GM19239 (cell line): ENCODE measurements around the gene CD300LF.

Experiments used
- DNase-seq: peaks from one replicate; pipeline ENCODE4 v3.0.0; 2011; ENCODE audit warnings: low spot score; ENCODE audit not compliant: insufficient read length
- FAIRE-seq: peaks from 2 replicates; lab custom pipeline; 2011; peaks lifted over from hg19 to GRCh38; lab: Jason Lieb, UNC

The CD300LF gene

DNA sequence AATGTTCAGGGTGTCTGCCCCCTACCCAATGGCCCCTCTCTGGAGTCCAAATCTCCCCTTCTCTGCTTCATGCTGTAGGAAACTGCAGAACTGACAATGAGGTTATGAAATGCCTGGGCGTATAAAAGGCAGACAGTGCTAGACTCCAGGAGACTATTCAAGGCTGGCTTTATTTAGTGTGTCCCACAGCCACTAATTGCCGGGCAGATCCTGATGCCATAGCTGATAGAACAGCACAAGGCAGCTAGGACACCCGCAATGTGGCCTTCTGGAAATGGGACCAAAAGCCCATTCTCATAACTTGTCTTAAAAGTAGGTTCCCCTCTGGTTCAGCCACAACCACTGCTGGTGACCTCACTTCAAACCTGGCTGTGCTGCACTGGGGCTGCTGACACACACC is 60.7 kb downstream of the CD300LF start:
- FAIRE-seq: no peak
- DNase-seq: no peak

DNA sequence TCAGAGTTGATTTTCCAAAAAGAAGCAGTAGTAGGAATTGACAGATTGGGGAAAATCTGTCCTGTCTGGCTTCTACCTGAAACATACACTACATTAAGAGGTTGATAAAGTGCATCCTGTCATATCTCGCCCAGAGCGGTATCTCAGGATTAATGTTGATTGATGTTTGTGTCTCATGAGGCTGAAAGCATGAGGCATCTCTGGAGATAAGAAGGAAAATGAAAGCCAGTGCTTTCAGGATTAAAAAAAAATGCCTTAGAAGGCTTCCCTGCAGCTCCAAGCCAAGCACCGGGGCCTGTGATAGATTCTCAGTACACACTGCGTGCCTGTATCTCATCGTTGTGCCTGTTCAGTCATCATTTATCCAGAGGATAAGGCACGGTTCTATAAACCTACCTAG is 62.8 kb downstream of the CD300LF start:
- no peak for FAIRE-seq
- DNase-seq: no peak

DNA sequence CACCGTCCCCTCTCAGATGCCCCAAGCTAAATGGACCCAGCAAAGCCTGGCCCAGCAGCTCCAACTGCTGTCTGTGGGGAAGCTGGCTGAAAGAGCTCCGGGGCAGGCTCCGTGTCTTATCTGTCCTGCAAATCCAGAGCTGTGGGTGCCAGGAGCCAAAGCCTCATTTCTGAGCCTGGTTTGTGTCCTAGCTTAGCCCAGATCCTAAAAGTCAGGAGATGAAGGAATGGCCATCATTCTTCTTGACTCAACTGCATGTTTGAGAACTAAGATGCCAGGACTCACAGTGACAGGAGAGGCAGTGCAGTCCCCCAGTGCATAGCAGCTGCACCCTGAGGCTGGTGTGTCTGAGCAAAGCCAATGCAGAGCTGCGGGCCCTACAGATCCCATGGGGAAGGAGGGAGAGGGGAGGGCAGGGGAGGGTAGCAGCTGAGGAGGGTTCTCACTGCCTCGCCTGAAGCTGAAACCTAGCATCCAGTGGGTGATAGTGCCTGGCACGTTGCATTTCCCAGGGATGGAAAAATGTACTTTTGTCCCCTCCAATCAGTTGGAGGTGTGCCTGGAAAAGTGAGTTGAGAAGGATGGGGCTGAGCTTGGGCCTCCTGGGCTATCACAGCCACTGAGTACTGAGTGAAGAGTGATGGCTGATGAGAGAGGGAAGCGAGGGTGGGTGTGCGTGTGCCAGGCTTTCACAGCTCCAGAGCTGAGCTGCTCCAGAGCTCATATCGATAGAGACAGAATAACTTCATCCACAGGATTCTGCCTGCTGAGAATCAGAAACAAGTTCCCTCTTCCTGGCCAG is 64.7 kb downstream of the CD300LF start:
- no peak for DNase-seq
- no peak for FAIRE-seq

DNA sequence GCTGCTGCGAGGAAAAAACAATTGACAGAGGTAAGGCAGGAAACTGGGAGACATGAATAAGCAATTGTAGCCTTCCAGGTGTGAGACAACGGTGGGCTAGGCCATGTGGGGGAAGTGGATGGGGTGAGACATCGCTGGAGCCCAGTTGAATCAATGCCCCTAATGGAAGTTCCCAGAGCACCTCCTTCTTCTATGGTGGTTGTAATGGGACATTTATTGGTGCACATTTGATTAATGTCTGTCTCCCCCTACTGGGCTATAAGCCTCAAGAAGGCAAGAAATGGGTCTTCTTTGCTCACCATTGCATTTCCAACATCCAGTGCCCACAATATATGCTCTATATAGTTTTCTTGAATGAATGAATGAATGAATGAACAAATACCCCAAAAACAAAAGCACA is 66.5 kb downstream of the CD300LF start:
- no peak for DNase-seq
- FAIRE-seq: no peak

DNA sequence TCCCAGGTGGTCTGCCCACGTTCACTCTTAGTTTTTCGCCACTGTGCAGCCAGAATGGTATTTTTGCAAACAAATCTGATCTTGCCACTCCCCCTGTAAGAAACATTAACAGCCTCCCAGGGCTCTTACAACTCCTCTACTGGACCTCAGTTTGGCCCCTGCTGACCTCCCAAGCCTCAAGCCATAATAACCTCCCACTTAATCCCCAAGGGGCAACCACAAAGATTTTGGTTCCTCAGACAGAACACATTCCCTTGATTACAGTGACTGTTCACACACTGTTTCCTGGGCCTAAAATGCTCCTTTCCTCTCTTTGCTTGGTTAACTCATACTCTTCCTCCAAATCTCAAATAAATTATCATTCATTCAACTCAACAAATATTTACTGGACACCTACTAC is 67.7 kb downstream of the CD300LF start:
- FAIRE-seq: no peak
- no peak for DNase-seq

DNA sequence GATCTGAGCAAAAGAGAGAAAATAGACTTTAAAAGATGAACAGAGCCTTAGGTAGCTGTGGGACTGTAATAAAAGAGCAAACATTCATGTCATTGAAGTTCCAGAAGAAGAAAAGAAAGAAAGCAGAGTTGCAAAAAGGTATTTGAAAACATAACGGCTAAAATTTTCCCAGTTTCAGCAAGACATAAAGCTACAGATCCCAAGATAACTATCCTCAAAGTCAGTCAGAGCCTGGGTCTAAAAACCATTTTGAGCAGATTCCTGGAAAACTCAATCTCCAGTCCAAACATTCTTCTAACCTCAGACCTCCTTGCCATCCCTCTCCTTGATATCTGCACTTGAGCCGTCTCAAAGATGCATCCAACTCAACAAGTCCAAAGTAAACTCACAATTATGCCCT is 68.3 kb downstream of the CD300LF start:
- DNase-seq (no peak), FAIRE-seq (no peak)
